Loucy (cell line): ENCODE data around the gene RHOB.
"Not testable (repeated sequence)": the region's sequence is repeated elsewhere in the genome, so short reads cannot be mapped to it uniquely, and the experiment has no call there.

Source experiments
- CTCF ChIP-seq: fragments of 200-600 bp; sonication (generic); conservative IDR thresholded peaks from 2 replicates; pipeline ENCODE4 v1.5.1; 2014; ENCODE audit warnings: mild to moderate bottlenecking, antibody characterized with exemption, low read length
- EZH2phosphoT487 ChIP-seq: fragments of 200-600 bp; IDR thresholded peaks from 2 replicates; pipeline ENCODE4 v1.6.1; 2018; ENCODE audit warnings: antibody characterized with exemption, mild to moderate bottlenecking, moderate library complexity, borderline replicate concordance

DNA sequence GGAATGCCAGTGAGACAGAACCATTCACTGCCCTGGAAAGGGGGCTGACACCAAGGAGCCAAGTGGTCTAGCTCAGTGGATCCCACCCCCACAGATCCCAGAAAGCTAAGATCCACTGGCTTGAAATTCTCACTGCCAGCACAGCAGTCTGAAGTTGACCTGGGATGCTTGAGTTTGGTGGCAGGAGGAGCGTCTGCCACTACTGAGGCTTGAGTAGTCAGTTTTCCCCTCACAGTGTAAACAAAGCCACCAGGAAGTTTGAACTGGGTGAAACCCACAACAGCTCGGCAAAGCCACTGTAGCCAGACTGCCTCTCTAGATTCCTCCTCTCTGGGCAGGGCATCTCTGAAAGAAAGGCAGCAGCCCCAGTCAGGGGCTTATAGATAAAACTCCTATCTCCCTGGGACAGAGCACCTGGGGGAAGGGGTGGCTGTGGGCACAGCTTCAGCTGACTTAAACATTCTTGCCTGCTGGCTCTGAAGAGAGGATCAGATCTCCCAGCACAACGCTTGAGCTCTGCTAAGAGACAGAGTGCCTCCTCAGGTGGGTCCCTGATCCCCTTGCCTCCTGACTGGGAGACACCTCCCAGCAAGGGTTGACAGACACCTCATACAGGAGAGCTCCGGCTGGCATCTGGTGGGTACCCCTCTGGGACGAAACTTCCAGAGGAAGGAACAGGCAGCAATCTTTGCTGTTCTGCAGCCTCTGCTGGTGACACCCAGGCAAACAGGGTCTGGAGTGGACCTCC, 12.0 kb downstream of the RHOB start:
- TF ChIP-seq CTCF, EZH2phosphoT487: not testable (repeated sequence)
